ENCODE results near the gene PLXNB1.

DNA sequence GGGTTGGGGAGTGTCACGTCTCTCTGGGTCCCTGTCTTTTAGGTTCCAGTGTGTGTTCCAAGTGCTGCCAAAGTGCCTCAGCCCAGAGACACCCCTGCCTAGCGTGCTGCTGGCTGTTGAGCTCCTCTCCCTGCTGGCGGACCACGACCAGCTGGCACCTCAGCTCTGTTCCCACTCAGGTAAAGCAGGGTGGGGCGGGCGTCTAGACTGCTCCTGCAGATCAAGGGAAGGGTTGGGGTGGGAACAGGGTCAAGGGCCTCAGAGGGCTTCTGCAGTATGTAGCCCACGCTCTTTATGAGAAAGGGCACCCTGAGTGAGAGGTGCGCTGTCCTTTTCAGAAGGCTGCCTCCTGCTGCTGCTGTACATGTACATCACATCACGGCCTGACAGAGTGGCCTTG lies 33.8 kb upstream of the PLXNB1 start:
- TF ChIP-seq, protein P1, sequence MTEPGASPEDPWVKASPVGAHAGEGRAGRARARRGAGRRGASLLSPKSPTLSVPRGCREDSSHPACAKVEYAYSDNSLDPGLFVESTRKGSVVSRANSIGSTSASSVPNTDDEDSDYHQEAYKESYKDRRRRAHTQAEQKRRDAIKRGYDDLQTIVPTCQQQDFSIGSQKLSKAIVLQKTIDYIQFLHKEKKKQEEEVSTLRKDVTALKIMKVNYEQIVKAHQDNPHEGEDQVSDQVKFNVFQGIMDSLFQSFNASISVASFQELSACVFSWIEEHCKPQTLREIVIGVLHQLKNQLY (CRISPR knock-in tag; IDR thresholded peaks at IDR 0.05), result no peak
- TF ChIP-seq SMC3 (IDR thresholded peaks at IDR 0.05; ENCODE audit: low read length), result no peak
- TF ChIP-seq RBM22 (optimal IDR thresholded peaks at IDR 0.05; ENCODE audit: low read length), result no peak
- TF ChIP-seq IKZF1 (IDR thresholded peaks at IDR 0.05), result no peak
- no peak for TF ChIP-seq NFYC (CRISPR knock-in tag; IDR thresholded peaks at IDR 0.05)
- TF ChIP-seq SMAD1 (CRISPR knock-in tag; IDR thresholded peaks at IDR 0.05; ENCODE audit: borderline replicate concordance, low read depth), result no peak
- no peak for TF ChIP-seq ZKSCAN1 (IDR thresholded peaks at IDR 0.05; ENCODE audit: low read length)
- TF ChIP-seq POLR2A (IDR thresholded peaks at IDR 0.05; ENCODE audit: insufficient read depth in 1 of 2, low read depth in 2 of 2, low read length in 2 of 2), result no peak
- TF ChIP-seq TAF1 (CRISPR knock-in tag; IDR thresholded peaks at IDR 0.05), result no peak
- TF ChIP-seq MYNN (CRISPR knock-in tag; IDR thresholded peaks at IDR 0.05; ENCODE audit: low read depth), result no peak
- TF ChIP-seq, protein P2, sequence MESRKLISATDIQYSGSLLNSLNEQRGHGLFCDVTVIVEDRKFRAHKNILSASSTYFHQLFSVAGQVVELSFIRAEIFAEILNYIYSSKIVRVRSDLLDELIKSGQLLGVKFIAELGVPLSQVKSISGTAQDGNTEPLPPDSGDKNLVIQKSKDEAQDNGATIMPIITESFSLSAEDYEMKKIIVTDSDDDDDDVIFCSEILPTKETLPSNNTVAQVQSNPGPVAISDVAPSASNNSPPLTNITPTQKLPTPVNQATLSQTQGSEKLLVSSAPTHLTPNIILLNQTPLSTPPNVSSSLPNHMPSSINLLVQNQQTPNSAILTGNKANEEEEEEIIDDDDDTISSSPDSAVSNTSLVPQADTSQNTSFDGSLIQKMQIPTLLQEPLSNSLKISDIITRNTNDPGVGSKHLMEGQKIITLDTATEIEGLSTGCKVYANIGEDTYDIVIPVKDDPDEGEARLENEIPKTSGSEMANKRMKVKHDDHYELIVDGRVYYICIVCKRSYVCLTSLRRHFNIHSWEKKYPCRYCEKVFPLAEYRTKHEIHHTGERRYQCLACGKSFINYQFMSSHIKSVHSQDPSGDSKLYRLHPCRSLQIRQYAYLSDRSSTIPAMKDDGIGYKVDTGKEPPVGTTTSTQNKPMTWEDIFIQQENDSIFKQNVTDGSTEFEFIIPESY (CRISPR knock-in tag; IDR thresholded peaks at IDR 0.05), result no peak
- TF ChIP-seq MXD4 (CRISPR knock-in tag; IDR thresholded peaks at IDR 0.05), result no peak
- TF ChIP-seq GABPA (IDR thresholded peaks at IDR 0.05; ENCODE audit: low read depth, low read length), result no peak
- TF ChIP-seq GABPA (CRISPR knock-in tag; IDR thresholded peaks at IDR 0.05; ENCODE audit: low read depth), result no peak

All from HepG2 (cell line).